Activated CD8-positive, alpha-beta T cell treated with anti-CD3 and anti-CD28 coated beads for 36 hours (primary cell): ENCODE results near the gene ZNF771. TPM values are rescaled to one million over a fixed set of nuclear protein-coding genes. Genes with fewer than 3 reads are reported as not detected.

Experiments
- ATAC-seq: fragments of 200-7000 bp; cut with Tn5 transposase; one replicate; pipeline ENCODE4 v1.10.0; 2021; ENCODE audit warnings: mild to moderate bottlenecking, moderate library complexity
- CTCF ChIA-PET: fragments of 350-600 bp; sonication (Branson Sonifier 250); formaldehyde crosslinking; loops from one replicate; lab custom pipeline; 2021; ENCODE audit warnings: antibody characterized with exemption; lab: Charles Lee
- POLR2A ChIA-PET: fragments of 350-600 bp; sonication (Branson Sonifier 250); formaldehyde crosslinking; loops from one replicate; lab custom pipeline; 2021; ENCODE audit warnings: antibody characterized with exemption; lab: Charles Lee
- DNase-seq: peaks from one replicate; pipeline ENCODE4 v3.0.0-alpha.2; 2020
- H3K27ac Mint-ChIP-seq: one replicate; pipeline ENCODE4 v1.8.0; 2021; ENCODE audit warnings: mild to moderate bottlenecking, mixed read lengths
- H3K27me3 Mint-ChIP-seq: one replicate; pipeline ENCODE4 v1.8.0; 2021; ENCODE audit warnings: mixed read lengths
- H3K36me3 Mint-ChIP-seq: one replicate; pipeline ENCODE4 v1.8.0; 2021; ENCODE audit warnings: low read depth, mixed read lengths
- H3K4me1 Mint-ChIP-seq: one replicate; pipeline ENCODE4 v1.8.0; 2021; ENCODE audit warnings: low read depth, mixed read lengths
- H3K4me3 Mint-ChIP-seq: one replicate; pipeline ENCODE4 v1.8.0; 2021; ENCODE audit warnings: mild to moderate bottlenecking, moderate library complexity, mixed read lengths
- H3K9me3 Mint-ChIP-seq: one replicate; pipeline ENCODE4 v1.8.0; 2021; ENCODE audit warnings: mixed read lengths
- intact Hi-C: fragments of 100-400 bp; cut with micrococcal nuclease; formaldehyde crosslinking; loops from one replicate; pipeline ENCODE4 v1.10.0; 2022
- total RNA-seq, 2 experiments: library from RNA; stranded (reverse); gene quantifications; one replicate each; pipeline ENCODE4 v1.2.3, GENCODE V29; 2021
- TF ChIP-seq, protein P1 (sequence below): fragments of 200-600 bp; IDR thresholded peaks from one replicate; pipeline ENCODE4 v1.8.0; 2022; ENCODE audit warnings: antibody characterized with exemption, mild to moderate bottlenecking

Gene ZNF771
- total RNA-seq, 2 experiments from 2014 or later, result 5.4 to 6.6 TPM

- intact Hi-C loops, result no loop called here
- Mint-ChIP-seq H3K27ac (peak within 1 kb of the TSS; percentile 98), H3K4me1 (peaks cover 37% of the 10 kb centered on the region), H3K36me3 (peaks cover 34% of the 10 kb centered on the region), H3K9me3 (no peaks in the 10 kb centered on the region), H3K27me3 (no peaks in the 10 kb centered on the region), H3K4me3 (peak within 1 kb of the TSS; percentile 84)
- peak; percentile 40 for ATAC-seq
- peak; percentile 89 for DNase-seq
- ChIA-PET POLR2A (interaction anchor here (0.6 to 3.6 kb wide), 15 partner anchors 10 to 575 kb away, joined by 3 to 23 read pairs (median 3); partner anchors contain the start of genes CD2BP2, TBC1D10B, ZNF48 and ZNF771), CTCF (interaction anchor here (0.9 to 5.2 kb wide), 8 partner anchors 9 to 247 kb away, joined by 3 to 43 read pairs (median 5); partner anchors contain the start of genes CD2BP2, DCTPP1, ZNF48 and ZNF771)
- TF ChIP-seq, protein P1, sequence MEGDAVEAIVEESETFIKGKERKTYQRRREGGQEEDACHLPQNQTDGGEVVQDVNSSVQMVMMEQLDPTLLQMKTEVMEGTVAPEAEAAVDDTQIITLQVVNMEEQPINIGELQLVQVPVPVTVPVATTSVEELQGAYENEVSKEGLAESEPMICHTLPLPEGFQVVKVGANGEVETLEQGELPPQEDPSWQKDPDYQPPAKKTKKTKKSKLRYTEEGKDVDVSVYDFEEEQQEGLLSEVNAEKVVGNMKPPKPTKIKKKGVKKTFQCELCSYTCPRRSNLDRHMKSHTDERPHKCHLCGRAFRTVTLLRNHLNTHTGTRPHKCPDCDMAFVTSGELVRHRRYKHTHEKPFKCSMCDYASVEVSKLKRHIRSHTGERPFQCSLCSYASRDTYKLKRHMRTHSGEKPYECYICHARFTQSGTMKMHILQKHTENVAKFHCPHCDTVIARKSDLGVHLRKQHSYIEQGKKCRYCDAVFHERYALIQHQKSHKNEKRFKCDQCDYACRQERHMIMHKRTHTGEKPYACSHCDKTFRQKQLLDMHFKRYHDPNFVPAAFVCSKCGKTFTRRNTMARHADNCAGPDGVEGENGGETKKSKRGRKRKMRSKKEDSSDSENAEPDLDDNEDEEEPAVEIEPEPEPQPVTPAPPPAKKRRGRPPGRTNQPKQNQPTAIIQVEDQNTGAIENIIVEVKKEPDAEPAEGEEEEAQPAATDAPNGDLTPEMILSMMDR, result no peak
These were observed 25.1 kb upstream of the ZNF771 start, which contains the start of gene SEPTIN1 for GRCh38 chr16:30382111-30382881. Gene SEPTIN1 (minus strand): TSS chr16:30382561. CDS start chr16:30382542, 19 bp downstream.

GRCh38 chr16:30383521-30383920 is 23.9 kb upstream of the ZNF771 start:
- Mint-ChIP-seq H3K4me3 (peak overlapping the region; percentile 84), H3K4me1 (peaks cover 32% of the 10 kb centered on the region), H3K9me3 (no peaks in the 10 kb centered on the region), H3K36me3 (peaks cover 29% of the 10 kb centered on the region), H3K27me3 (no peaks in the 10 kb centered on the region), H3K27ac (peak overlapping the region; percentile 98)
- DNase-seq (no peak), ATAC-seq (no peak)
- ChIA-PET CTCF (interaction anchor here (0.9 to 5.2 kb wide), 7 partner anchors 8 to 246 kb away, joined by 3 to 43 read pairs (median 5); partner anchors contain the start of genes DCTPP1, ZNF48 and ZNF771), POLR2A (interaction anchor here (1.1 to 3.6 kb wide), 8 partner anchors 12 to 231 kb away, joined by 3 to 23 read pairs (median 9); partner anchors contain the start of genes CD2BP2, TBC1D10B, ZNF48 and ZNF771)
- intact Hi-C loops, result no loop called here
- TF ChIP-seq, protein P1, result no peak

DNA sequence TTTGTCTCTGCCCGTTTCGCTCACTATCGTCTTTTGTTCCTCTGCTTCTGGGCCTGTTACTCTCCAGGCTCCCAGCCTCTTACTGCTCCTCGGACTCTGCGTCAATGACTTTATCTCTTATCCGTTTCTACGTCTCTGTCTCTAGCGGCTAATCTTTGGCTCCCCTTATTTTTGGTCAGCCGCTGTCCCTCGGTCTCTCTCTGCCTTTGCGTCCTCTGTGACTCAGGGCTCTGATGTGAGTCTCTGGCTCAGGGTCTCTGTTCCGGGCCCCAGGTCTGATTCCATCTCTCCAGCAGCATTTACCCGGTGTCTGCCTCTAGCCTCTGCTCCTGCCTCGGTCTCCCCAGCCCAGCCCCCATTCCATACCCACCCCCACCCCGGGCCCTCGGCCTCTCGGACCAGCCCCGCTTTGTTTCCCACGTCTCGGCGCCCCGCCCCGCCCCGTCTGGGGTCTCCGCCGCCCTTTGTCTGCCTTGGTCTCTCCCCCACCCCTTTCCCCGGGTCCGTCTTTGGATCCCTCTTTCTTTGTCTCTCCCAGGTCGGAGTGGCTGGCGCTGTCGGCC is 12.7 kb upstream of the ZNF771 start:
- intact Hi-C loops, result no loop called here
- peak overlapping the region; percentile 83 for H3K4me3 Mint-ChIP-seq
- no peaks in the 10 kb centered on the region for H3K9me3 Mint-ChIP-seq
- DNase-seq, result peak; percentile 20
- peaks cover 31% of the 10 kb centered on the region for H3K4me1 Mint-ChIP-seq
- ATAC-seq, result peak; percentile 14
- H3K27ac Mint-ChIP-seq, result peak overlapping the region; percentile 83
- no peaks in the 10 kb centered on the region for H3K27me3 Mint-ChIP-seq
- H3K36me3 Mint-ChIP-seq, result peaks cover 28% of the 10 kb centered on the region
- TF ChIP-seq, protein P1, result no peak
- ChIA-PET POLR2A (interaction anchor here (0.9 to 2.9 kb wide), 11 partner anchors 11 to 257 kb away, joined by 3 to 23 read pairs (median 5); partner anchors contain the start of genes SEPTIN1 and ZNF771), CTCF (interaction anchor here (0.7 to 8.1 kb wide), 7 partner anchors 9 to 234 kb away, joined by 3 to 51 read pairs (median 4); partner anchors contain the start of genes SEPTIN1 and ZNF771)

DNA sequence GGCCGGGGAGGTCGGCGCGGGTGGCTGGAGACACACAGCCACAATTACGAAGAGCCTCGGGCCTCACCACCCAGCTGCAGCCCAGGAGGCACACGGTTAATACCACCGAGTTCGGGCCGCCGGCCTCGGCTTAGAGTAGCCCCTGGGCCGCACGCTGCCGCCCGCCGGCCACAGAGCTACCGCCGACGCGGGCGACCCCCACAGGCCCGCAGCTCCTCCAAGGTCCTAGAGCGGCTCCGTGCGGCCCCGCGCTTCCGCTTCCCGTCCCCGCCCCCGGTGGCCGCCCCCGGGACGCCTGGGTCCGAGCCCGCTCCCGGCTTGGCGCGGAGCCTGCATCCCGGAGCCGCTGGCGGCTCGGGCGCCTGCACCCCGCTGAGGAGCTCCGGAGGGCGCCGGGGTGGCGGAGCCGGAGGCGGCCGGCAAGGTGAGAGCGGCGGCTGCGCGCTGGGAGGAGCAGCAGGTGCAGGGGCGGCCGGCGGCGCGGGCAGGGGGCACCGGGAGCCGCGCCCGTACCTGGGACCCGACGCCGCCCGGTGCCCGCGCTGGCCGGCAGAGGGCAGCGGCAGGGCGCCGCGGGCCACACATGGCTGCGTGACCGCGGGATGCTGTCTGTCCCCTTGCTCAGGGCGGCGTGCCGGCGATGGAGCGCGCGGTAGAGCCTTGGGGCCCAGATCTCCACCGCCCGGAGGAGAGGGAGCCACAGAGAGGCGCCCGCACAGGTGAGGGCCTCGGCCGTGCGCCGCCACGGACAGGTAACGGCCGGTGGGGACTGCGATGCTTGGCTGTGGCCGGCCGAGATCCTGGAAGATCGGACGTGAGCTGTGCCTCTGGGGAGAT is 12.0 kb upstream of the ZNF771 start, which contains the start of gene ZNF48:
TSS of gene ZNF48 (plus strand) at position 266 of the 837 bp plus-strand sequence. CDS start at position 641, 375 bp downstream.
- intact Hi-C loops, result no loop called here
- Mint-ChIP-seq H3K9me3 (no peaks in the 10 kb centered on the region), H3K27me3 (no peaks in the 10 kb centered on the region), H3K27ac (peak within 1 kb of the TSS; percentile 83), H3K4me1 (peaks cover 37% of the 10 kb centered on the region), H3K4me3 (peak within 1 kb of the TSS; percentile 83), H3K36me3 (peaks cover 28% of the 10 kb centered on the region)
- TF ChIP-seq, protein P1, result peak; percentile 32
- CTCF ChIA-PET, result interaction anchor here (0.7 to 8.1 kb wide), 8 partner anchors 9 to 233 kb away, joined by 3 to 51 read pairs (median 4); partner anchors contain the start of genes SEPTIN1 and ZNF771
- DNase-seq, result peak; percentile 49
- ATAC-seq, result peak; percentile 61
- POLR2A ChIA-PET, result interaction anchor here (0.6 to 2.9 kb wide), 13 partner anchors 12 to 303 kb away, joined by 3 to 23 read pairs (median 5); partner anchors contain the start of genes SEPTIN1 and ZNF771
